ENCODE results near the gene EPHB2.
"Not testable (repeated sequence)": the region's sequence is repeated elsewhere in the genome, so short reads cannot be mapped to it uniquely, and the experiment has no call there.

EPHB2 gene

DNA sequence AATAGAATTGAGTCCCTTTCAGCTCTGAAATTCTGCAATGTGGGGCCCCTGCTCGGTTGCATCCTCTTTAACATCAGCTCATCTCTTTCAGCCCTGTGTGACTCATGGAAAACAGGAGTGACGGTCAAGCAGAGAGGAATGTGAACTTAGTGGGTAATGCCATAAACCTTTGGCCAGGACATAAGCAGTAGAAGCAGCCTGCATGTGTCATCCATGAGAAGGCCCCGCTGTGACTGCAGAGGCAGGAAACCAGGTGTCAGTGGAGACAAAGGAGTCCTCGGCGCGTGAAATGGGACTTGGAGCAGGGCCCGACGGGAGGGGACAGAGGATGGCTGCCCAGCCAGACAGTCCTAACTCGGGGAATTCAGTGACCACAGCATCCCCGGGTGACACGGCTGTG, 21.1 kb upstream of the EPHB2 start:
- DNase-seq (ENCODE audit: low read depth in 2 of 2, low spot score in 1 of 2), result no peak

DNA sequence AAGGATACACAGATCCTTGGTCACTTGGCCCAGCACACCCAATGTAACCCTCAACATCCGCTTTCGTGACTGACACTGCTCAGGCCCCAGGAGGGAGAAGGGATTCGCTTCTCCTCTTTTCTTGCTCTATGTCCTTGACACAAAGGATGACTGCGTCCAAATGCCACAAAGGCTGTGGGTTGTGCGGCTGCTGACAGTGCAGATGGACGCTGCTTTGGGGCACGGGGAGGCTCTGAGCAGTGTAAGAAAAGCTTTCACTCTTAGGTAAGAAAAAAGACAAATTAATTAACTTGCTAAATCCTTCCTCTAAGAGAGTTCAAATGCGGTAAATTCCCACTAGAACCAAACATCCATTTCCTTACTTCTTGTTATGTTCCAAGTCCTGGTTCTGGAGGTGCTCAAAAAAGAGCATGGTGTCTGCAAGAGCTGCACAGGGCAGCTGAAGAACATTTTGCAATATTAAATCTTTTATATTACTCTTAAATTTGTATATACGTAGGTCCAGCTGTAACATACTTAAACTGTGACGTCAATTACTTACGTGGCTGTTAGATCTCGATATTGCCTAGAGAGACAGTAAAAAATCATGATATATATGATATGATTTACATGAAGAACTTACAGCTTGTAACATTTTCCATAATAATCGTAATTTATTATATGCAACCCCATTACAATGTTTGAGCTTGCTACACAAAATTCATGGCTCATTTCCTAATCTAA, 19.4 kb upstream of the EPHB2 start:
- no peak for DNase-seq (ENCODE audit: low read depth in 2 of 2, low spot score in 1 of 2)

- DNase-seq (ENCODE audit: low read depth in 2 of 2, low spot score in 1 of 2), result no peak
These were observed 16.5 kb upstream of the EPHB2 start for GRCh38 chr1:22694172-22694571.

GRCh38 chr1:22696610-22697009, 14.0 kb upstream of the EPHB2 start:
- DNase-seq (ENCODE audit: low read depth in 2 of 2, low spot score in 1 of 2), result no peak

GRCh38 chr1:22697980-22698379, 12.7 kb upstream of the EPHB2 start:
- DNase-seq (ENCODE audit: low read depth in 2 of 2, low spot score in 1 of 2), result no peak

DNA sequence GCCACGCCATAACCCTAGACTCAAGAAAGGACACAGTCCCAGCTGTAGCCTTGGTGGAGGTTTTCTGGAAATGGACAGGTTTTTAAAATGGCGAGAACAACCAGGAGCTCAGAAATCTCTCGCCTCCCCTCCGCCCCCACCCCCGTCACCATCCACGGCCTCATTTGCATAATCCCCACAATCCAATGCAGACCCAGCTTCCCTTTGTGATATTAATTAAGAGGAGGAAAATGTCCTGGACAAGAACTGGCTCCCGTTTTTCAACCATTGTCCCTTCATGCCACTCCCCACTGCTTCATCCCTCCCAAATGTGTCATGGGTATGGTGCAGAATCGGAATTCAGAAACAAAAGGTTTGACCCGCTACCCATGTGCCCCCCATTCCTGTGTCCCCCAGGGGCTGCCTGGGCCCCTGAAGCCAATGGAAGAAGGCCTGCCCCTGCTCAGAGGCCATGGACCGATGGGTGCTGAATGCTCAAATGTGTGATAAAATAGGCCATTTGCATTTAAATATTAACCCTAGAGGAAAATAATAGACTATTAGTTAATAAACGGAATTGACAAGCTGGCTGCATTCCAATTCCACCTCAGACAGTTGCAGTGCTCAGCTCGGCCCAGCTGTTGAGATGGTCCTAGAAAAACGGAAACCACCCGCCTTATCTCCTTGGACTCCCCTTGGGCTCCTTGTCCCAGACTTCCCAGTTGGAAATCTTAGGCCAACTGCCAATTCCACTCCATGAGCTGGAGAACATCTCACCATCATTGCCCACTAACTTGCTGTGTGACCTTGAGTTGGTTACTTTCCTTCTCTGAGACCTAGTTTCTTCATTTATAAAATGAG, 10.7 kb upstream of the EPHB2 start:
- no peak for DNase-seq (ENCODE audit: low read depth in 2 of 2, low spot score in 1 of 2)

GRCh38 chr1:22702296-22703085, 8.1 kb upstream of the EPHB2 start:
- no peak for DNase-seq (ENCODE audit: low read depth in 2 of 2, low spot score in 1 of 2)

DNA sequence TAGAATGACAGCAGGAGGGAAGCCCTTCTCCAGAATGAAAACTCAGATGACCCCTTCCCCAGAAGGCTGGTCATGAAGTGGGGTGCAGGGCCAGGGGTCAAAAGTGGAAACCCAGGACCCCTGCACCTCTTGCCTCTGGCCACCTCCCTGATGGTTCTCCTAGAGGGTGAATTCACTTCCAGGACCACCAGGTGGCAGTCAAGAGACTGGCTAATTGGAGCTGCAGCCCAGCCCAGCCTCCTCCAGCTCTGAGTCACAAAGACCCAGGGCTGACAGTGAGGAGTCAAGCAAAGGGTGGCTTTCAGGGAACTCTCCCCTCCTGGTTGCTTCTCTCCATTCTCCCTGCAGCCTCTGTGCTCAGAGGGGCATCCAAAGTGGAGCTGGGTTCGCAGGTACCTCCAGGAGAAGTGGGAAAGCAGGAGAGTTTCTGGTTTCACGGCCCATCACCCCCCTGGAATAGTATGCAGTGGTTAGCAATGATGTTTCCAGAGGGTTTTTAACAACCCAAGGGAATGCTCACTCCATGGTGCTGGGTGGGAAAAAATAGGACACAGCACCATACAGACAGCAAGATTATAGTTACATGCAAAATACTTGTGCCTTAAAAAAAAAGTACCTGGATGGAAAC, 6.1 kb upstream of the EPHB2 start:
- DNase-seq (ENCODE audit: low read depth in 2 of 2, low spot score in 1 of 2), result peak; percentile 37 to 53

- DNase-seq (ENCODE audit: low read depth in 2 of 2, low spot score in 1 of 2), result no peak
These were observed 5.1 kb upstream of the EPHB2 start for GRCh38 chr1:22705586-22705985.

DNA sequence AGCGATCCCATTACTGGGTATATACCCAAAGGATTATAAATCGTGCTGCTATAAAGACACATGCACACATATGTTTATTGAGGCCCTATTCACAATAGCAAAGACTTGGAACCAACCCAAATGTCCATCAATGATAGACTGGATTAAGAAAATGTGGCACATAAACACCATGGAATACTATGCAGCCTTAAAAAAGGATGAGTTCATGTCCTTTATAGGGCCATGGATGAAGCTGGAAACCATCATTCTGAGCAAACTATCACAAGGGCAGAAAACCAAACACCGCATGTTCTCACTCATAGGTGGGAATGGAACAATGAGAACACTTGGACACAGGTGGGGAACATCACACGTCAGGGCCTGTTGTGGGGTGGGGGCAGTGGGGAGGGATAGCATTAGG, 4.5 kb upstream of the EPHB2 start:
- DNase-seq (ENCODE audit: low read depth in 2 of 2, low spot score in 1 of 2), result not testable (repeated sequence)

- DNase-seq (ENCODE audit: low read depth in 2 of 2, low spot score in 1 of 2), result no peak
These were observed 1.9 kb upstream of the EPHB2 start for GRCh38 chr1:22708777-22709176.

- DNase-seq (ENCODE audit: low read depth in 2 of 2, low spot score in 1 of 2), result no peak
These were observed 1.4 kb upstream of the EPHB2 start for GRCh38 chr1:22709227-22709626.

GRCh38 chr1:22709891-22710700, 543 bp upstream of the EPHB2 start:
- no peak for DNase-seq (ENCODE audit: low read depth in 2 of 2, low spot score in 1 of 2)

DNA sequence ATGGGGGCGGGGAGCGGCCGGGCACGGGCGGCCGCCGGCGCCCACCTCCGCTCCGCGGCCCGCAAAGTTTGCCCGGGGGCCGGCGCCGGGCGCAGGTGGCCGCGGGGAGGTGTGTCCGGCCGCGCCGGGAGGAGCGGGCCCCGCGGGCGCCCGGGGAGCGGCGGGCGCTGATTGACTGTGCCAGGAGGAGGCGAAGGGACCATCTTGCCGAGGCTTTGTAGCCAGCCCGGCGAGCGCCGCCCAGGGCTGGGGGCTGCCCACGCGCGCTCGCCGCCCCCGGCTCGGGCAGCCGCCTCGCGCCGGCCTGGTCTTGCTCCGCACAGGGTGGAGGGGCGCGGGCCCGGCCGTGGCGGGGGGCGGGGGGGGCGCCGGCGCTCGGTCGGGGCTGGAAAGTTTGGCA, 432 bp downstream of the EPHB2 start:
- no peak for DNase-seq (ENCODE audit: low read depth in 2 of 2, low spot score in 1 of 2)

- DNase-seq (ENCODE audit: low read depth in 2 of 2, low spot score in 1 of 2), result no peak
These were observed 1.2 kb downstream of the EPHB2 start for GRCh38 chr1:22711591-22712501.

- DNase-seq (ENCODE audit: low read depth in 2 of 2, low spot score in 1 of 2), result no peak
These were observed 2.0 kb downstream of the EPHB2 start for GRCh38 chr1:22712502-22713271.

DNA sequence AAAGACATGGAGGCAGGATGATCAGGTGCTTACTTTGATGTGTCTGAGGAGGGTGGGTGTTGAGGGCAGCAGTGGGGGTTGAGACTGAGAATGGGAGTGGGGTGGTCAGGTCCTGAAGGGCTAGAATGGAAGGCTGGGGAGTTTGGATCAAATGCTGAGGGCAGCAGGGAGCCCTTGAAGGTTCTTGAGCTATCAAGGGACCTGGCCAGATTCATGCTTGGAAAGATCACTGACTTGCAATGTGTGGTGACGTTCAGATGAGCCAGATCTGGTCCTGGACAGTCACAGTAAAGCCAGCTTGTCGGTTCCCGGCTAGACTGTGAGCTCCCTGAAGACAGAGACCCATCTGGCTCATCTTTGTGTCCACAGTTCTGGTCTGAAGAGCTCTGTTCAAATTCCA, 3.8 kb downstream of the EPHB2 start:
- no peak for DNase-seq (ENCODE audit: low read depth in 2 of 2, low spot score in 1 of 2)

DNA sequence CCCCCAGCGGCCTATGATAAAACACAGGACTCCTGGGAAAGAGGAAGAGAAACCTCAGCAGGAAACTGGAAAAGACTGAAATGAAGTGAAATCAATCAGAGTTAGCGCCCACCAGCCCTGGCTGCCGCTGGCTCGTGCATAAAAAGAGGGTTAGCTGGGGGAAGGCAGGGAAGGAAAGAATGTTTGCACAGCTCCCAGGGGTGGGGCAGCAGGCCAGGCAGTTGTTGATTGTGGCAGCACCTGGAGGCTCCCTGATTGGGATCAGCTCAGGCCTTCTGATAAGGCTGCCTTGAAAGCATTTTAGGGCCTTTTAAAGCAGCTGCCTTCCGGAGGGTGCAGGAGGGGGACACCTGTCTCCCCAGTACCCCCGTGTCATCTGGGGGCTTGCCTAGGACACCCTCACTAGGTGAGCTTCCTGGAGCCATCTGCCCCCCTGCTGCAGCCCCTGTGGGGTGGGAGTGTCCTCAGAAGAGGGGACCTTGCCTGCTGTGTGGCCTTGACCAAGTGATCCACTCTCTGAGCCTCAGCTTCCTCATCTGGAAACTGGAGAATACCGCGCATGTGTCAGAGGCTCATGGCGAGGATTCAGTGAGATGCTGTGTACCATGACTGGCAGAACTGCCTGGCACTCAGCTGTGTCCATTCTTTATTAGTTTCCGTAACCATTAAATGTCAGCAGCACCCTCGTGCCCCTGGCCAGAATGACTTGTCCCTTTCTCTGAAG, 6.6 kb downstream of the EPHB2 start:
- DNase-seq (ENCODE audit: low read depth in 2 of 2, low spot score in 1 of 2), result no peak
